Fibroblast of skin of right quadriceps (primary cell): ENCODE measurements around the gene BOLL.
A peak's percentile ranks its signal among the peaks of the same experiment; 100 is the strongest.
"Not testable (repeated sequence)": the region's sequence is repeated elsewhere in the genome, so short reads cannot be mapped to it uniquely, and the experiment has no call there.

ENCODE experiments used
- DNase-seq: peaks from one replicate; pipeline ENCODE4 v3.0.0-alpha.2; 2013

Gene BOLL, protein sequence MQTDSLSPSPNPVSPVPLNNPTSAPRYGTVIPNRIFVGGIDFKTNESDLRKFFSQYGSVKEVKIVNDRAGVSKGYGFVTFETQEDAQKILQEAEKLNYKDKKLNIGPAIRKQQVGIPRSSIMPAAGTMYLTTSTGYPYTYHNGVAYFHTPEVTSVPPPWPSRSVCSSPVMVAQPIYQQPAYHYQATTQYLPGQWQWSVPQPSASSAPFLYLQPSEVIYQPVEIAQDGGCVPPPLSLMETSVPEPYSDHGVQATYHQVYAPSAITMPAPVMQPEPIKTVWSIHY

DNA sequence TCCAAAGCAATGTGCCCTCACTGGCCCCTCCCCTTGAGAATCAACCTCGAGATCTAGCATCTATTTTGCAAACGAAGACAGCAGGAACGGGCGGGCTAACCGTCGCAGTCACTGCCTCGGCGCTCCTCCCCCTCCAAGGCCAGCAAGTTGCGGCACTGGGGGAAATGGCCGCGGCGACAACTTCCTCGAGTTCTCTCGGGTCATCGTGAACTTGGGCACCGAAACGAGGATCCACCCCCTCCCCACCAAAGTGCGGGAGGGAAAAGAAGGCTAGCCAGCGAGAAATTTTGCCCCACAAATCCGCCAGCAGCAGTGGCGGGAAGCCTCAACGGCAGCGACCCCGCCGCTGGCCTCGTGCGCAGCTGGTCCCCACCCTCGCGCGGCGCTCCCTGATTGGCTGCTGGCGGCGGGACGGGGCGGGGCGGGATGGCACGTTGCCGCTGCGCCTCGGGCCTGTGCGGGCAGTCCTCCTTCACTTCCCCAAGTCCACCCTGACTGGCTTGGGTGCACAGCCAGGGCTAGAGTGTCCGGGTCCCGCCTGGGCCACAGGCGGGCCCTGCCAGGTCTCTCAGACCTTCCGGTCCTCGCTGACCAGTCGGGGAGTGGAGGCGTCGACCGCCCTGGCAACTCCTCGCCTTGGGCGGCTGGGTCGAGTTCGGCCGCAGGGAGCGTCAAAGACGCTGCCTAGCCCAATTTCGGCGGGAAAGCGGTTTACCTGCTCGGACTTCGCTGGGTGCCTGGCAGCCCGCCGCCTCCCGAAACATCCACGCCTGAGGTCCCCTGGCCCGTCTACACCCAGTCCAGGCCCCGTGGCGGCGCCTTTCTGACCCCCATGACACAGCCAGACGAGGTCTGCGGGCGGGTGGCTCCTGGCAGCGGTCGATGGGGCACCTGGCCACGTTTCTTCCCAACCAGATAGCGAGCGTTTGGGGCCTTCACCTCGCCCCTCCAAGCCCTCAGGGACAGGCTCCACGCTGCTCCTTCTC lies at the start of gene BOLL:
Gene BOLL, minus strand, starts transcription at position 364 of the 986 bp plus-strand sequence. CDS start 3,469 bp downstream, outside the sequence.
- DNase-seq, result no peak

DNA sequence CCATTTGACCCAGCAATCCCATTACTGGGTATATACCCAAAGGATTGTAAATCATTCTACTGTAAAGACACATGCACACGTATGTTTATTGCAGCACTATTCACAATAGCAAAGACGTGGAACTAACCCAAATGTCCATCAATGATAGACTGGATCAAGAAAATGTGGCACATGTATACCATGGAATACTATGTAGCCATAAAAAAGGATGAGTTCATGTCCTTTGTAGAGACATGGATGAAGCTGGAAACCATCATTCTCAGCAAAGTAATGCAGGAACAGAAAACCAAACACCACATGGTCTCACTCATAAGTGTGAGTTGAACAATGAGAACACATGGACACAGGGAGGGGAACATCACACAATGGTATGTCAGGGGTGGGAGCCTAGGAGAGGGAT lies 49.7 kb upstream of the BOLL start:
- DNase-seq, result not testable (repeated sequence)

DNA sequence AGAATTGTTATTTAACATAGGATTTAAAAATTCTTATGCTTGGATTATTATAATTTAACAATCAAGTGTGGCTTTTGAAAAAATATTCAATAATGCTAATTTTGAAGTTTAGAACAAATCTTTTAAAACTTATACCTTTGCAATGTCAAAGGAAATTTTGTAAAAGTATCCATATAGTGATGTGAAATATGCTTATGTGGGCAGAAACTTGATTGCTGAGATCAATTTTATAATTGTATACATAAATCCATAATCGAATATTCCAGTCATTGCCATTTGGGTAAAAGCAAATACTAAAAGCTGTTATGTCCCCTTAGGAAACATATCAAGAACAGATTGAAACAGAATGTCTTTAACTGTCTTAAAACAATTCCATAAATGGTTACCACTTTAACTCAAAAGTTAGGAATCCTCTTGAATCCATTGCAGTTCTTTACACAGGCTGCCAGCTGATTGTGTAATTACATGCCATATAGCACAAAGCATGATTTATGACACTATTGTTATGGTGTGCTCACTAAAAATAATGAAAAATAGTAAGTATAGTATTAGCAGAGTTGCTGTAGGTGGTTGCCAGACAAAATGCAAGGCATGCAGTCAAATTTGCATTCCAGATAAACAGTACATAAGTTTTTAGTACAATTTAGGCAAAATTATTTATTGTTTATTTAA lies 43.5 kb upstream of the BOLL start:
- peak; percentile 57 for DNase-seq

DNA sequence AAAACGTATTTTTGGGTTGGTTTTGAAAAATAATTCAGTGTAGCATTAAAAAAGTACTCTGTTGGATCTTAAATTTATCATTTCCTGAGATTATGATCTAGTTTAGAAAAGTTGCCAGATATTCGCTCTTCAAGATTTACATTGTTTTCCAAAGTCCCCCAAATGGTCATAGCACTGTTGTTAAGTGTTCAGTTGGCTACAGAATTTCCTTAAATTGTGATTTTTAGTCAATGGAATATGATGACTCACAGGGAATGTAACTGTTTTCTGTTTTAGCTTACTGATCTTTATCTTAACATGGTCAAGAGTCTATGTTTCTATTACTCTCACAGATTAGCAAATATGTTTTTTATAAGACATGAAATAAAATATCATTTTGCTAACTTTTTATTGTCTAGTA lies 42.5 kb upstream of the BOLL start:
- DNase-seq, result peak; percentile 24

DNA sequence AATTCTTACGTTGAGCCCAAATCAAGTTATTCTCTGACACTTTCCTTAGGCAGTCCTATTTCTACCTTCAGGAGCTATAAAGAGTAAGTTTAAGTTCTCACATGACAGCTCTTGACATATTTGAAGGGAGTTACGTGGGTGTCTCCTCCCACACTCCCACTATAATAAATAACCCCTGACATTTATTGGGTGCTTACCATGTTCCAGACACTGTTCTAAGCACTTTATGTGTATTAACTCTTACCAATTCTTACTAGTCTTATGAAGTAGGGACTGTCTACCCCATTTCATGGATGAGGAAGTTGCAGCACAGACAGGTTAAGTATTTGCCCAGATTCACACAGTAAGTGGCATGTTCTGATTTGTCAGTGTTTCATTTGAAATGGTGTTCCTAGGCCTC lies 37.2 kb upstream of the BOLL start:
- no peak for DNase-seq

DNA sequence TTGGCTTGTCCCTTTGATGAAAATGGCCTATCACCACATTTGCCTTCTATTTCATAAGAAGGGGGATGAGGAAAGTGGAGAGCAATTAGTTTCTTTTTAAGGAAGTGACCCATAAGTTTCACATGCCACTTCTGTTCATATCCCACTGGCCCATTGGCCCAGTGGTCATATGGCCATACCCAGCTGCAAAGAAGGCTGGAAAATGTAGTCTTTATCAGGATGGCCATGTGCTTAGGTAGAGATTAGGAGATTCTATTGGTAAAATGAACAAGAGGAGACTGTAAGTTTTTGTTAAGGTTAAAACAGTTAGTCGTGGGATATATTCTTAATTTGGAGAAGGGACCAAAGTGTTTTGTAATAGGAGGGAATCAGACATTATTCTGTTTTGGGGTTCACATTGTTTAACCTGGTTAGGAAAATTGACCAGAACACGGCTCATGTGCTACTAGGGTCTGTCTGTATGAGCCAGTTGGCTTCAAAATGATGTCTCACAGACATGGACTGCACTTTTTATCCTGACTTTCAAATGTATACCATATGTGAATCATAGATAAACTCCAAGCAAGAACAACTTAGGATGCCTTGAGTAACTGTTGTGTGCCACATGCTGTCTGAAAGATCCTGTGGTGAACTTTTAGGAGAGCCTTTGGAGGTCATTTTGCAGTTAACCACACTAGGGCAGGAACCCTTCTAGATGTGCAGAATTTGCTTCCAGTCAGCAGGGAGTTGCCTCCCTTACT lies 36.6 kb upstream of the BOLL start:
- DNase-seq, result no peak

DNA sequence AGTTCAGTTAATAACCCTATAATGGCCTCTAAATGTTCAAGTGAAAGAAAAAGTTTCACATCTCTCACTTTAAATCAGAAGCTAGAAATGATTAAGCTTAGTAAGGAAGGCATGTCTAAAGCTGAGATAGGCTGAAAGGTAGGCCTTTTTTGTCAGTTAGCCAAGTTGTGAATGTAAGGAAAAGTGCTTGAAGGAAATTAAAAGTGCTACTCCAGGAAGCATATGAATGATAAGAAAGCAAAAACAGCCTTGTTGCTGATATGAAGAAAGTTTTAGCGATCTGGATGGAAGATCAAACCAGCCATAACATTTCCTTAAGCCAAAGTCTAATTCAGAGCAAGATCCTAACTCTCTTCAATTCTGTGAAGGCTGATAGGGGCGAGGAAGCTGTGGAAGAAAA lies 29.4 kb upstream of the BOLL start:
- no peak for DNase-seq

DNA sequence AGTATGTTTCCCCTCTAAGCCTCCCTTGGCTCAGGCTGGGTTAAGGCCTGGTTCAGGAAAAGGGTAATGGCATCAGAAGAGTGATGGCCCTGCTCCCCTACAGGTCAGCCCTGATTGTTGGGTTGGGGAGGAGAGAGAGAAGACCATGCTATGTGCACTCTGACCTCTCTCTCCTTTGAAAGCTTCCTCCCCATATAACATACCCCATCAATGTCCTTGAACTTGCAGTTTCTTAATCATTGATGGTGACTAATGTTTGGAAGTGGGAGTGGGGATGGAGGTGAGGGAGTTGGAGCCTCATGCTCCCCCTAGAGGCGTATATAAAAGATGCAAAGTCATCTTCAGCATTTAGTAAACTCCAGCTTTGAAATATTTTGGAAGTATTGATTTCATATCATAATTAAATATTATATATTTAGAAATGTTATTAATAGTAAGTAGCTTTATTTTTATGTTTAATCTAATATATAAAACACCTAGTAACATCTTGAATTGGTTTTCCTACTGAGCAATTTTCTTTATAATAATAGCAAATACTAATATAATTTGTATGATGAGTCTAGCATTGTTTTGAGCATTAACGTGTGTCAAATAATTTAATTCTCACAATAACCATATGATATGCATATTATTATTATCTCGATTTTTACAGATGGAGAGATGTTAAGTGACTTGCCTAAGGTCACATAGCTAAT lies 28.1 kb upstream of the BOLL start:
- peak; percentile 49 for DNase-seq

DNA sequence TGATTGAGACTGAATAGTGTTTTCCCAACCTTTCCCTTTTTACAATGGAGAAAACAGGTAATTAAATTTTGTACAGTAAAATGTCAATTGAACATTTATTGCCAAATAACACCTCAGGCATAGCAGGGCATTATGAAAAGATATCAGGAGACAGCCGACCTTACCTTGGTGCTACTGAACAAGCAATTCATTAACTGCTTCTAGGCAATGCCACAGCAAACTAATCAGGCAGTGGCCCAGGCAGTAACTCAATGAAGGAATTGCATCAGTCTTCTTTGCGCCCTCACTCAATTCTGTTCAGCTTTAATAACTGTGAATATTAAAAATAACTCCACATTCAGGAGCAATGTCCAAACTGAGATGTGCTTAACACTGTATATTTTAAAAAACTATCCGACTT lies 25.4 kb upstream of the BOLL start:
- DNase-seq, result no peak

DNA sequence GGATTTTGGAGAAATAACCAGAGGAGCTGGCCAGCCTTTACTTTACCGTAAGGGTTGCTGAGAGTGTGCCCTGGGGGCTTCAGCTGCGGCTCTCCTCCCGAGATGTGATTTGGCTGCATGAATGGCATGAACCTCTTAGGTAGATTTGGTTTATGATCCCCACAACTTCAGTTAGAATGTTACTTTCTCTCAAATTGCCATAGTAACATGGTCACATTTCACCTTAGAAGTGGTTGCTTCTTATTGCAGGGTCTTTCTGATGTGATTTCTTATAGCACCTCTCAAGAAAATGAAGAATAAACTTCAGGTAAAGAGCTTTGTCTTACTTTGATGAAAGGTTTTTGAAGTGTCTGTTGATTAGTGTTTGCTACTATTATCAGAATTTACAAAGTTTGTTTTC lies 24.9 kb upstream of the BOLL start:
- DNase-seq, result no peak

DNA sequence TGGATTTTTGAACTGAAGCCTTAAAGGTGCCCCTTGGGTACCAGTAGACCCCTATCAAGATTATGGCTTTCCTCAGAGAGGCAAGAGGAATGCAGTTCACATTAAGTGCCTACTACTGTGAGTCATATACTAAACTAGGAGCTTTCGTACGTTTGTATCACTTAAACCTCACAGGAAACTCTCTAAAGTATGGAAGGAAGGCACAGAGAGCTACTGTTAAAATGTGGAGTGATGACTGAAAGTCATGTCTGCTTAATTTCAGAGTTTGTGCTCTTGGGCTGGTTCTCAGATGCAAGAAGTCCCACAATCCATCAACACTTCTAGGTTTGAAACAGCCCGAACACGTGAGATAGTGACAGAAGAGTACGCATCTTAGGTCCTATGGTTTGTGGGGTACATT lies 23.9 kb upstream of the BOLL start:
- no peak for DNase-seq

DNA sequence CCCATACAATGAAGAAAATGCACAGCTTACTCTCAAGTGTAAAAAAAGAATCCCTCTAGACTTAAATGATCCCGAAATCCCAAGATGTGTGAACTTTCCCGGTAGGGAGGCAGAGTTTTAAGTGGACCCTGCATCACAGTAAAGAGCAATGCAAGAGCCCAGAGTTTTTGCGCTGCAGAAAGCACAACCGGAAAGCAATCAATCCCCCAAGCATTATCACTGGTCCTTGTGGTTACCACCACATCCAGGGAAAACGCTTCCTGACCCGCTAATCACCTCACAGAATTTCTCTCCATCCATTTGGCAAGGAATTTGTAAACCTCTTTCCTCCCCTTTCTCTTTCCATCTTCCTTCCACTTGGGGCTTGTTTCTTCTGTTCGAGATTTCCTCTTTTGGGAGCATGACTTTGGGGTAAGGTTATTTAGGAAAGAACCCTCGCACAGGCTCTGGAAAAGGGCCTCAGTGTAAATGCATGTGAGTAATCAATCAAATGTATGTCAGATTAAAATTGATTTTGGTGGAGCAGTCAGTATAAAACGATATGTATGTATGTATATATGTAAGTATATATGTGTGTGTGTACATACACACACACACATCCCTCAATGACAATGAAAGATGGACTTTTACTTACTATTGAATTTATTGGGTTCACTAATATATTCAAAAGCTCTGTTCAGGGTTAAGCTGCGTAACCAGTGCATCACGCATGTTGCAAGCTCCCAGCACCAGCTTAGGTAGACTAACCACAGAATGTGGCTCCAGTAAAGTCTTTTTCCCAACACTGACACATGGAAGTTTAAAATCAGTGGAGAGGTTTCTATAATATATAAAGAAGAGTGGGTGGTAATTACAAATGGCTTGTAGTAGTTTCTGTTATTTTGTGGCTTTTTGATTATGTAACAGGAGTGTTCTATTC lies 20.9 kb upstream of the BOLL start:
- DNase-seq, result no peak

DNA sequence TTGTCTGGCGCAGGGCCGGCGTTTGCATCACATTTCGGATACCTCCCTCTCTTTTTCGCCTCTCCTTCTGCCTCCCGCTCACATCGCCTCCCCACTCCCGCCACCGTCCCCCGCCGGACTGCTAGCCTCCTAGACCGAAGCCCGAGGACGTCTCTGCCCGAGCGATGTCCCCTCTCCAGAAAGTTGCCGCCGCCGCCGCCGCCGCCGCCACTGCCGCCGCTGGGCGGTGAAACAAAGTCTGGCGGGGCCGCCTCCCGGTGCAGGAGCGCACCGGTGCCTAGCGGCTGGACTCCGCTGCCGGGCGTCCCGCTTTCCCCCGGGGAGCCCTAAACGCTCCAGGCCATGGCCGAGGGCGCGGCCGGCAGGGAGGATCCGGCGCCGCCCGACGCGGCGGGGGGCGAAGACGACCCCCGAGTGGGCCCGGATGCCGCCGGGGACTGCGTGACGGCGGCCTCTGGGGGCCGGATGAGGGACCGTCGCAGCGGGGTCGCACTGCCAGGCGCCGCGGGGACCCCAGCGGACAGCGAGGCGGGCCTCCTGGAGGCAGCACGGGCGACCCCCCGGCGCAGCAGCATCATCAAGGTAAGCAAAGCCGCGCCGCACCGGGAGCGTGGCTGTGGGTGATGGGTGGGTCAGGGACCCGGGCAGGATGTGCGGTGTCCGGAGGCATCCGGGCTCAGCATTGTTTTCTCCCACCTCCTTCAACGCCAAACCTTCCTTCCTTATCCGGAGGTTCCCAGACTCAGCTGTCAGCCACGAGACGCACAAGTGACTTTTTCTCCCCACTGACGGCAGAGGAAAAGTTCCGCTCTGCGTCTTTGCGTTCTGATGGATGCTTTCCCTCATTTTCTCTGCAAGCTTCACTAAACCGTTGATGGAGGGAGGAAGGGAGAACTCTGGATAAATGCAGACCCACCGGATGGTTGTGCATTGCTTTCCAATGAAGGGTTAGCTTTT lies 19.9 kb upstream of the BOLL start:
- DNase-seq, result no peak

DNA sequence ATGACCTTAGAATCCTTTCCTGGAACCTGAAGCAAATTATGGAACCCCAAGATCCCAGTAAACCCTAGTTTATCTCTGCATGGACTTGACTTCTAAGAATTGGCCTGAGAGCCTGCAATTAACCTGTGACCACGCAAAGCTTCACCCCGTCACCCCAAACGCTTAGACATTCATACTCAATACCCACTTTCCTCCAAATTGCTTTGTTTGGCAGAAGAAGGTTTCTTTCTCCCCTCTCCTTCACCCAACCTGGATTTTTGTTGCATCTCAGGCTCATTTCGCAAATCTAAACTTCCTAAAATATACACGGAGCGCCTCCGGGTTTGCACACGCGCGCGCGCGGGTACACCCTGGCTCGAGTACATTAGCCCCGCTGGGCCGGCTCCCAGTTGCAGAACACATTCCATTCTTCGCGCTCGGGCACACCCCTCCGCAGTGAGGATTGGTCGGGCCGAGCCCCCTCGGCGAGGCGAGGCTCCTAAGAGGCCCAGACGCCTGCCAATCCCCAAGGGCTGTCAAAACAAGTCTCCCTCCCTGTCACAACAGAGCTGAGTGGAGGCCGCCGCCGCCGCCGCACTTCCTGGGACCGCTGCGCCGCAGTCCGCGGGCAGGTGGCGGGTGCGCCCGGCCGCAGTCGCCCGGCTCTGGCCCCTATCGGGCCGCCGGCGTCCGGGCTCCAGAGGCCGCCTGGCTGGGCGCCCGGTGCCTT lies 19.1 kb upstream of the BOLL start, which contains the start of gene PLCL1:
Gene PLCL1, plus strand, starts transcription at position 545 of the 709 bp plus-strand sequence.
- peak; percentile 92 for DNase-seq

DNA sequence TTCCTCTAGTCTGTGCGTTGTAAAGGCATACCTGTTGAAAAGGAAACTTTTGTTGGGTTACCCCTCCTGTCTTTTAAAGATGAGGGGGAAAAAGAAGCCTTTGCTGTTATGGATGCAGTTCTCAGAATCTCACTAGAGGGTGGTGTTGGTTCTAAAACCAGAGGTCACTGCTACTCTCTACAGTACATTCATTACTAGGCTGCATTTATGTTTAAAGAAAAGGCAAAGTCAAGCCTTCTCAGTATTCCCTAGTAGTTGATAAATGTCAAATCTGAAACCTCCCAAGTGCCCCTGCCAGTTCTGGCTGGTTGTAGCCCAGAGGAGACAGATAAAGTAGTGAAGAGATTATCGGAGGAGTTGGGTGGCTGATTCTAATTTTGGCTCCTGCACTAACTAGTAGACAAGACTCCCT lies 17.9 kb upstream of the BOLL start:
- peak; percentile 54 for DNase-seq

DNA sequence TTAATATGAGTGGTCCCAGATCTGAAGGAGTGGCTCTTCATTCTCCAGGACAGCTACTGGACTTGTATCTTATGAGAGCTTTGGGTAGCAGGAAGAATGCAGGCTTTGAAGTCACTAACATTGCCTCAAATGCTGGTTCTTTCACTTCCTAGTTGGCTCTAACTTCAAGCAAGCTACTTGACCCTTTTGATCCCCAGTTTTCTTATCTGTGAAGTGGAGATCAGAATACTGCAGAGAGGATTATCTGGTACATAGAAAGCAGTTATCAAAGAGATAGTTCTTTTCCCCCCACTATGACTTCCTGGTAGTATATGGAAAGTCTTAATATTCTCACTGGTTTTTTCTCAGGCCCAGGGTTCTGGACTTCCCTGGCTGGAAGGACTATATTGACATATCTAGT lies 15.9 kb upstream of the BOLL start:
- no peak for DNase-seq

DNA sequence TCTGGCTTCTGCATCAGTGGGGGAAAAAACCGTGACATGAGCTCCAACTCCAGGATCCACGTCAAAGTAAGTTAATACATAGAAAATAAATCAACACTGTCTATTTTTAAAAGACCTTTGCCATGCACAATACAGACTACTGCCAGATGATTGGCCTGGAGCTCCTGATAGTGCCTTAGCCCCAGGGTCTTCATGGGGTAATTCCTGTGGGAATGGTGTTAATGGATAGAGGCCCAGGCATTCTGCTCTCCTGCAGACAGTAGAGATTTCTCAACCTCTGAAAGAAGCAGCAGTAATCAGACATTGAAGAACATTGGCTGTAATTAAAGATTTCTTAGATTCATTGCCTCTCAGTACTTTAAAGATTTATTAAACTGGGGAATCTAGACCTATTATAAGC lies 15.0 kb upstream of the BOLL start:
- DNase-seq, result no peak

DNA sequence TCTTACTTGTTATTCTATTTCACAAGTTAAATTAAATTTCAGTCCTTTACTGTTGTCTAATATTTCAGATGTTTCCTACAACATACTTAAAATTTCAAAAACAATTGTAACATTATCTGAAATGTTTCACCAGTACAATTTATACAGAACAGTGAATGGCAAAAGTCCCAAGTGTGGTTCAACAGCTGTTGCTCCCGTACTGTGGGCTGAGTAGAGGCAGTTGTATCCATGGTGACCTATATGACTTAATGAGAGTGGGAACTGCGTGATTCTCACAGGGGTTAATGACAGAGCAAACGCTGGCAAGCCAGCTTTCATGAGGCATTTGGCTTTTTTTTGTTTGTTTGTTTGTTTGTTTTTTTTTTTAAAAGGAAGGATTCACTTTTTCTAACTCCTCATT lies 13.9 kb upstream of the BOLL start:
- DNase-seq, result no peak

DNA sequence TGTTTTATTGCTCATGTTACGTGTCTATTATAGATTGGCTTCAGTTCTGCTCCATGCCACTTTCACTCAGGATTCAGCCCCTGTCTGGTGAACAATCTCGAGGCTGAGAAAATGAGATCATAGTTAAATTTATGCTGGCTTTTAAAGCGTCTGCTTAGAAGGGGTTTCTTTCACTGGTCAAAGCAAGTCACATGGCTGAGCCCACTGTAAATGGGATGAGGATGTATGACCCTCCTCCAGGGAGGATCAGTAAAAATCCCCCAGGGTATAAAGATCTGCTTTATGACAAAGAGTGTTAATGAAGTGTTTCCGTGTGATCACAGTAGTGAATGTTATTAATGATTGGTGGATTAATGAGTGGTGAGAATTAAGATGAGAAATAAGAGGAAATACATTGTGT lies 13.1 kb upstream of the BOLL start:
- no peak for DNase-seq
